Omental fat pad (tissue), 4 donors: ENCODE results near the gene CDC42BPB. TPM values are rescaled to one million over a fixed set of nuclear protein-coding genes. Genes with fewer than 3 reads are reported as not detected.

Source experiments
- ATAC-seq: fragments of 150-250 bp; one replicate; pipeline ENCODE4 v1.9.1; 2016; ENCODE audit warnings: mild to moderate bottlenecking, moderate library complexity; ENCODE audit not compliant: low FRiP score
- DNase-seq: peaks from one replicate; pipeline ENCODE4 v3.0.0-alpha.2; 2019; ENCODE audit warnings: low spot score
- CTCF ChIP-seq, 3 donors: fragments of 450-650 bp; IDR thresholded peaks; one replicate each; pipeline ENCODE4 v1.5.1; 2016 to 2017; ENCODE audit warnings: antibody characterized with exemption in 3 of 3, mild to moderate bottlenecking in 3 of 3, moderate library complexity in 2 of 3
- total RNA-seq, 4 donors: library from RNA; depleted of rRNA; stranded (reverse); fragments of >200 nt; gene quantifications; one replicate each; pipeline ENCODE4 v1.1.0, GENCODE V29; 2016

The CDC42BPB gene
- total RNA-seq, 4 donors from 2014 or later = 63.7 to 131 (median 113) TPM

- no peak for TF ChIP-seq CTCF (IDR thresholded peaks at IDR 0.05)
- ATAC-seq (peak; percentile 35), DNase-seq (peak; percentile 47)
Measured at GRCh38 chr14:103074729-103075367, 17.5 kb upstream of the CDC42BPB start.

GRCh38 chr14:103073876-103074728 is 16.8 kb upstream of the CDC42BPB start:
- TF ChIP-seq CTCF (IDR thresholded peaks at IDR 0.05) = no peak
- no peak for ATAC-seq
- DNase-seq = no peak

- TF ChIP-seq CTCF (IDR thresholded peaks at IDR 0.05) = no peak
- DNase-seq (no peak), ATAC-seq (no peak)
Measured at GRCh38 chr14:103073367-103073875, 16.1 kb upstream of the CDC42BPB start.

GRCh38 chr14:103072595-103073366 is 15.4 kb upstream of the CDC42BPB start:
- ATAC-seq (no peak), DNase-seq (no peak)
- no peak for TF ChIP-seq CTCF (IDR thresholded peaks at IDR 0.05)

- DNase-seq = no peak
- no peak for ATAC-seq
- TF ChIP-seq CTCF (IDR thresholded peaks at IDR 0.05) = no peak
Measured at GRCh38 chr14:103071544-103072251, 14.3 kb upstream of the CDC42BPB start.

GRCh38 chr14:103070971-103071542 is 13.7 kb upstream of the CDC42BPB start:
- TF ChIP-seq CTCF (IDR thresholded peaks at IDR 0.05) = no peak
- ATAC-seq (no peak), DNase-seq (no peak)
